HepG2 (cell line): Measurements from ENCODE around the gene INO80E. TPM values are rescaled to one million over a fixed set of nuclear protein-coding genes. Genes with fewer than 3 reads are reported as not detected.

Experiments
- AHR ChIP-seq: IDR thresholded peaks from 2 replicates; pipeline ENCODE4 v1.6.1; 2018; ENCODE audit warnings: missing genetic modification reagents, missing compliant biosample characterization
- CAMTA2 ChIP-seq: sonication (generic); formaldehyde crosslinking; IDR thresholded peaks from 2 replicates; pipeline ENCODE4 v1.4.0; 2020; ENCODE audit warnings: mild to moderate bottlenecking, missing genetic modification reagents, borderline replicate concordance
- CBX5 ChIP-seq: sonication (generic); formaldehyde crosslinking; IDR thresholded peaks from 2 replicates; pipeline ENCODE4 v1.4.0; 2020; ENCODE audit warnings: missing genetic modification reagents, borderline replicate concordance
- ERF ChIP-seq: IDR thresholded peaks from 2 replicates; pipeline ENCODE4 v1.6.1; 2018; ENCODE audit warnings: missing biosample characterization, missing genetic modification reagents
- ETV5 ChIP-seq: IDR thresholded peaks from 2 replicates; pipeline ENCODE4 v1.6.1; 2018; ENCODE audit warnings: missing biosample characterization, missing genetic modification reagents, inconsistent platforms, borderline replicate concordance
- GATAD1 ChIP-seq: IDR thresholded peaks from 2 replicates; pipeline ENCODE4 v1.6.1; 2016; ENCODE audit warnings: missing genetic modification reagents, missing compliant biosample characterization
- HOXA3 ChIP-seq: sonication (generic); formaldehyde crosslinking; IDR thresholded peaks from 2 replicates; pipeline ENCODE4 v1.5.0; 2020; ENCODE audit warnings: missing genetic modification reagents
- LCORL ChIP-seq, 2 experiments: fragments of 450-650 bp in 1 of 2; sonication (generic) in 1 of 2; formaldehyde crosslinking in 1 of 2; IDR thresholded peaks; 2 replicates each; pipeline versions ENCODE4 v1.5.0 to v1.6.1; 2017 to 2020; ENCODE audit warnings: antibody characterized with exemption in 1 of 2, missing genetic modification reagents in 1 of 2
- NBN ChIP-seq: fragments of 450-650 bp; conservative IDR thresholded peaks from 2 replicates; pipeline ENCODE4 v1.6.1; 2017
- PAX8 ChIP-seq: sonication (generic); formaldehyde crosslinking; IDR thresholded peaks from 2 replicates; pipeline ENCODE4 v1.8.0; 2022; ENCODE audit warnings: mild to moderate bottlenecking, missing genetic modification reagents, borderline replicate concordance
- PHF8 ChIP-seq: sonication (generic); formaldehyde crosslinking; IDR thresholded peaks from 2 replicates; pipeline ENCODE4 v1.5.0; 2020; ENCODE audit warnings: missing genetic modification reagents
- RARA ChIP-seq: IDR thresholded peaks from 2 replicates; pipeline ENCODE4 v1.6.1; 2016; ENCODE audit warnings: missing genetic modification reagents, missing compliant biosample characterization
- REL ChIP-seq: sonication (generic); formaldehyde crosslinking; conservative IDR thresholded peaks from 2 replicates; pipeline ENCODE4 v1.8.0; 2022; ENCODE audit warnings: mild to moderate bottlenecking, missing genetic modification reagents, moderate library complexity
- SMARCE1 ChIP-seq: fragments of 450-650 bp; IDR thresholded peaks from 2 replicates; pipeline ENCODE4 v1.6.1; 2017; ENCODE audit warnings: borderline replicate concordance
- SSRP1 ChIP-seq: IDR thresholded peaks from 2 replicates; pipeline ENCODE4 v1.6.1; 2016; ENCODE audit warnings: control low read depth
- STAG1 ChIP-seq: sonication (generic); formaldehyde crosslinking; IDR thresholded peaks from 2 replicates; pipeline ENCODE4 v1.4.0; 2020; ENCODE audit warnings: missing genetic modification reagents
- ZFY ChIP-seq: sonication (generic); formaldehyde crosslinking; IDR thresholded peaks from 2 replicates; pipeline ENCODE4 v1.4.0; 2020; ENCODE audit warnings: missing genetic modification reagents
- ZNF614 ChIP-seq: IDR thresholded peaks from 2 replicates; pipeline ENCODE4 v1.6.1; 2018; ENCODE audit warnings: missing biosample characterization, missing genetic modification reagents, inconsistent platforms, borderline replicate concordance
- ZNF720 ChIP-seq: sonication (generic); formaldehyde crosslinking; IDR thresholded peaks from 2 replicates; pipeline ENCODE4 v1.4.0; 2020; ENCODE audit warnings: missing genetic modification reagents
- ZSCAN21 ChIP-seq: sonication (generic); formaldehyde crosslinking; IDR thresholded peaks from 2 replicates; pipeline ENCODE4 v1.8.0; 2022; ENCODE audit warnings: mild to moderate bottlenecking, missing genetic modification reagents, moderate library complexity, borderline replicate concordance
- polyA plus RNA-seq, 8 experiments: library from polyadenylated mRNA; depleted of rRNA in 3 of 8; stranded (reverse) in 7 of 8; unstranded in 1 of 8; fragments of >200 nt; fragmentation: Illumina TruSeq in 4 of 8; extraction: Trizol in 4 of 8; gene quantifications; 2 replicates each; pipeline versions ENCODE4 v1.2.1 to v1.2.3, GENCODE V29; 2011 to 2016; ENCODE audit warnings: low read depth in 4 of 8, missing spikeins in 1 of 8, mixed read lengths in 1 of 8; ENCODE audit not compliant: insufficient read depth in 1 of 8
- total RNA-seq, 5 experiments: library from RNA; depleted of rRNA; stranded (reverse); fragments of >200 nt; fragmentation: Illumina TruSeq; extraction: Trizol; gene quantifications; 2 replicates each; pipeline ENCODE4 v1.2.3, GENCODE V29; 2016; ENCODE audit warnings: low read depth in 1 of 5
- TF ChIP-seq, protein P1 (sequence below): IDR thresholded peaks from 2 replicates; pipeline ENCODE4 v1.6.1; 2018; ENCODE audit warnings: missing genetic modification reagents, mild to moderate bottlenecking, missing compliant biosample characterization
- TF ChIP-seq, protein P2 (sequence below): sonication (generic); formaldehyde crosslinking; IDR thresholded peaks from 2 replicates; pipeline ENCODE4 v1.4.0; 2020; ENCODE audit warnings: missing genetic modification reagents
- TF ChIP-seq, protein P3 (sequence below): sonication (generic); formaldehyde crosslinking; IDR thresholded peaks from 2 replicates; pipeline ENCODE4 v1.8.1; 2022; ENCODE audit warnings: low read depth, mild to moderate bottlenecking, missing genetic modification reagents

INO80E gene
- total and polyA plus RNA-seq, 2 of the 13 experiments (the other 11 are each of a cell fraction or from before 2014, with no cell fraction given): 25.8 to 45.6 TPM

DNA sequence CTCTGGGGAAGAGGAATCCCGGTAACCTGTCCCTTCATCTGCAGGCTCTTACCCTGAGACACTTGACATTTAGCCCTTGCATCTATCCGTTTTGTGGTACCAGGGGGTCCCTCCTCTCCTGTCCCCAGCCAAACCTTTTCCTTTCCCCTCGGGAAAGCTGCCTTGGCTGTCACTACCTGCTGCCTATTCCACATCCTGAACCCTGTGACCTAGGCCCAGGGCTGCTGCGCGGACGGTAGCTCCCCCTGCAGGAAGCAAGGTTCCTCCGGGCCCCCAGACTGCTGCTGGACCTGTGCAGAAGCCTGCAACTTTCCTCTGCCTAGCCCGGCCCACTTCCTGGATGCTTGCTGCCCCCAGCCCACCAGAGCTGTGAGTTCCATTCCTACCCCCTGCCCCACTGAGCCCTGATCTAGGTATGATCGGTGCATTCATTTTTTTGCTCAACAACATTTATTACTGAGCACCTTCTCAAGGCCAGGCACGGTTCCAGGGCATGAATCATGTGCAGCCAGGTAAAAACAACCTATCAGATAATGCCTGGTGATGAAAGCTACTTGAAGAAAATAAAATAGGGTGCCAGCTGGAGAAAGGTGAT is 59.0 kb downstream of the INO80E start (continued):
- TF ChIP-seq PHF8 (CRISPR knock-in tag): 0 out of 2 replicates have a peak, but pooled peaks have one; percentile 20
- TF ChIP-seq, protein P1, sequence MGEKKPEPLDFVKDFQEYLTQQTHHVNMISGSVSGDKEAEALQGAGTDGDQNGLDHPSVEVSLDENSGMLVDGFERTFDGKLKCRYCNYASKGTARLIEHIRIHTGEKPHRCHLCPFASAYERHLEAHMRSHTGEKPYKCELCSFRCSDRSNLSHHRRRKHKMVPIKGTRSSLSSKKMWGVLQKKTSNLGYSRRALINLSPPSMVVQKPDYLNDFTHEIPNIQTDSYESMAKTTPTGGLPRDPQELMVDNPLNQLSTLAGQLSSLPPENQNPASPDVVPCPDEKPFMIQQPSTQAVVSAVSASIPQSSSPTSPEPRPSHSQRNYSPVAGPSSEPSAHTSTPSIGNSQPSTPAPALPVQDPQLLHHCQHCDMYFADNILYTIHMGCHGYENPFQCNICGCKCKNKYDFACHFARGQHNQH: peak; percentile 41; the same call in 1 of the 2 replicates
- TF ChIP-seq SSRP1 (CRISPR knock-in tag): no peak
- 0 out of 2 replicates have a peak, but pooled peaks have one; percentile 49 for TF ChIP-seq CBX5
- TF ChIP-seq ZNF614 (CRISPR knock-in tag): peak; percentile 37; the same call in 1 of the 2 replicates
- TF ChIP-seq GATAD1 (CRISPR knock-in tag): peak; percentile 48; the same call in 1 of the 2 replicates
- peak; percentile 54; the same call in 1 of the 2 replicates for TF ChIP-seq ETV5 (CRISPR knock-in tag)
- no peak for TF ChIP-seq SMARCE1
- 0 out of 2 replicates have a peak, but pooled peaks have one; percentile 54 for TF ChIP-seq REL (CRISPR knock-in tag)
- TF ChIP-seq HOXA3 (CRISPR knock-in tag): peak; percentile 54; the same call in 1 of the 2 replicates
- no peak for TF ChIP-seq PAX8 (CRISPR knock-in tag)
- peak; percentile 60; the same call in 1 of the 2 replicates for TF ChIP-seq AHR (CRISPR knock-in tag)
- peak; percentile 50; the same call in 1 of the 2 replicates for TF ChIP-seq RARA (CRISPR knock-in tag)
- TF ChIP-seq, protein P2, sequence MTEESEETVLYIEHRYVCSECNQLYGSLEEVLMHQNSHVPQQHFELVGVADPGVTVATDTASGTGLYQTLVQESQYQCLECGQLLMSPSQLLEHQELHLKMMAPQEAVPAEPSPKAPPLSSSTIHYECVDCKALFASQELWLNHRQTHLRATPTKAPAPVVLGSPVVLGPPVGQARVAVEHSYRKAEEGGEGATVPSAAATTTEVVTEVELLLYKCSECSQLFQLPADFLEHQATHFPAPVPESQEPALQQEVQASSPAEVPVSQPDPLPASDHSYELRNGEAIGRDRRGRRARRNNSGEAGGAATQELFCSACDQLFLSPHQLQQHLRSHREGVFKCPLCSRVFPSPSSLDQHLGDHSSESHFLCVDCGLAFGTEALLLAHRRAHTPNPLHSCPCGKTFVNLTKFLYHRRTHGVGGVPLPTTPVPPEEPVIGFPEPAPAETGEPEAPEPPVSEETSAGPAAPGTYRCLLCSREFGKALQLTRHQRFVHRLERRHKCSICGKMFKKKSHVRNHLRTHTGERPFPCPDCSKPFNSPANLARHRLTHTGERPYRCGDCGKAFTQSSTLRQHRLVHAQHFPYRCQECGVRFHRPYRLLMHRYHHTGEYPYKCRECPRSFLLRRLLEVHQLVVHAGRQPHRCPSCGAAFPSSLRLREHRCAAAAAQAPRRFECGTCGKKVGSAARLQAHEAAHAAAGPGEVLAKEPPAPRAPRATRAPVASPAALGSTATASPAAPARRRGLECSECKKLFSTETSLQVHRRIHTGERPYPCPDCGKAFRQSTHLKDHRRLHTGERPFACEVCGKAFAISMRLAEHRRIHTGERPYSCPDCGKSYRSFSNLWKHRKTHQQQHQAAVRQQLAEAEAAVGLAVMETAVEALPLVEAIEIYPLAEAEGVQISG (CRISPR knock-in tag): peak; percentile 72
- peak; percentile 75 for TF ChIP-seq STAG1 (CRISPR knock-in tag)
- 0 out of 2 replicates have a peak, but pooled peaks have one; percentile 22 for TF ChIP-seq ERF (CRISPR knock-in tag)
- peak; percentile 69; the same call in 1 of the 2 replicates for TF ChIP-seq ZSCAN21
- peak; percentile 61; the same call in 1 of the 2 replicates for TF ChIP-seq ZFY (CRISPR knock-in tag)
- peak; percentile 26; the same call in 1 of the 2 replicates for TF ChIP-seq ZNF720 (CRISPR knock-in tag)
- TF ChIP-seq, protein P3, sequence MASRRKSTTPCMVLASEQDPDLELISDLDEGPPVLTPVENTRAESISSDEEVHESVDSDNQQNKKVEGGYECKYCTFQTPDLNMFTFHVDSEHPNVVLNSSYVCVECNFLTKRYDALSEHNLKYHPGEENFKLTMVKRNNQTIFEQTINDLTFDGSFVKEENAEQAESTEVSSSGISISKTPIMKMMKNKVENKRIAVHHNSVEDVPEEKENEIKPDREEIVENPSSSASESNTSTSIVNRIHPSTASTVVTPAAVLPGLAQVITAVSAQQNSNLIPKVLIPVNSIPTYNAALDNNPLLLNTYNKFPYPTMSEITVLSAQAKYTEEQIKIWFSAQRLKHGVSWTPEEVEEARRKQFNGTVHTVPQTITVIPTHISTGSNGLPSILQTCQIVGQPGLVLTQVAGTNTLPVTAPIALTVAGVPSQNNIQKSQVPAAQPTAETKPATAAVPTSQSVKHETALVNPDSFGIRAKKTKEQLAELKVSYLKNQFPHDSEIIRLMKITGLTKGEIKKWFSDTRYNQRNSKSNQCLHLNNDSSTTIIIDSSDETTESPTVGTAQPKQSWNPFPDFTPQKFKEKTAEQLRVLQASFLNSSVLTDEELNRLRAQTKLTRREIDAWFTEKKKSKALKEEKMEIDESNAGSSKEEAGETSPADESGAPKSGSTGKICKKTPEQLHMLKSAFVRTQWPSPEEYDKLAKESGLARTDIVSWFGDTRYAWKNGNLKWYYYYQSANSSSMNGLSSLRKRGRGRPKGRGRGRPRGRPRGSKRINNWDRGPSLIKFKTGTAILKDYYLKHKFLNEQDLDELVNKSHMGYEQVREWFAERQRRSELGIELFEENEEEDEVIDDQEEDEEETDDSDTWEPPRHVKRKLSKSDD (CRISPR knock-in tag): 0 out of 2 replicates have a peak, but pooled peaks have one; percentile 37
- no peak for TF ChIP-seq LCORL (IDR thresholded peaks at IDR 0.05)
- 0 out of 2 replicates have a peak, but pooled peaks have one; percentile 46 for TF ChIP-seq LCORL (CRISPR knock-in tag; IDR thresholded peaks at IDR 0.05)
- no peak for TF ChIP-seq NBN
- no peak for TF ChIP-seq CAMTA2 (CRISPR knock-in tag)
